K562 (cell line): ENCODE measurements around the gene LRRC14B. TPM values are rescaled to one million over a fixed set of nuclear protein-coding genes. Genes with fewer than 3 reads are reported as not detected.
A peak's percentile ranks its signal among the peaks of the same experiment; 100 is the strongest.

Experiments
- BHLHE40 ChIP-seq: IDR thresholded peaks from 2 replicates; pipeline ENCODE4 v1.6.1; 2011; ENCODE audit warnings: low read length, improper control_type of control experiment
- BRD9 ChIP-seq: fragments of 450-650 bp; IDR thresholded peaks from 2 replicates; pipeline ENCODE4 v1.6.1; 2018; ENCODE audit warnings: low read depth; ENCODE audit not compliant: partially characterized antibody
- CREM ChIP-seq: IDR thresholded peaks from 2 replicates; pipeline ENCODE4 v1.6.1; 2014; ENCODE audit warnings: antibody characterized with exemption, low read depth
- GABPB1 ChIP-seq: sonication (generic); formaldehyde crosslinking; IDR thresholded peaks from 2 replicates; pipeline ENCODE4 v1.8.0; 2022; ENCODE audit warnings: mild to moderate bottlenecking, missing genetic modification reagents
- POLR2H ChIP-seq: IDR thresholded peaks from 2 replicates; pipeline ENCODE4 v1.6.1; 2016; ENCODE audit warnings: missing genetic modification characterization, low read depth, mild to moderate bottlenecking, control low read depth, missing compliant biosample characterization, moderate library complexity
- POLR3A ChIP-seq: IDR thresholded peaks from 2 replicates; pipeline ENCODE4 v1.6.1; 2011; ENCODE audit warnings: borderline replicate concordance, mild to moderate bottlenecking, moderate library complexity; ENCODE audit not compliant: insufficient read length, insufficient read depth; ENCODE audit errors: extremely low read depth
- RUNX1 ChIP-seq: sonication (generic); IDR thresholded peaks from 2 replicates; pipeline ENCODE4 v1.6.1; 2016; ENCODE audit warnings: antibody characterized with exemption, low read depth
- ZKSCAN8 ChIP-seq: fragments of 200-800 bp; sonication (Bioruptor generic); IDR thresholded peaks from 2 replicates; pipeline ENCODE4 v1.6.1; 2016; ENCODE audit warnings: missing genetic modification characterization, missing compliant biosample characterization
- ZNF263 ChIP-seq: sonication (generic); formaldehyde crosslinking; IDR thresholded peaks from 2 replicates; pipeline ENCODE4 v1.8.0; 2022; ENCODE audit warnings: mild to moderate bottlenecking, missing genetic modification reagents, borderline replicate concordance
- ZNF583 ChIP-seq: fragments of 250-450 bp; sonication (Bioruptor Pico); IDR thresholded peaks from 2 replicates; pipeline ENCODE4 v1.4.0; 2020
- polyA plus RNA-seq, 8 experiments: library from polyadenylated mRNA; depleted of rRNA in 4 of 8; stranded (reverse) in 5 of 8; unstranded in 3 of 8; fragments of >200 nt; fragmentation: Nextera tagmentation in 2 of 8; fragmentation: Illumina TruSeq in 1 of 8; extraction: Ambion mirVana in 2 of 8; extraction: Trizol in 1 of 8; gene quantifications; 2 replicates each; pipeline versions ENCODE4 v1.2.1 to v1.2.3, GENCODE V29; 2011 to 2014; ENCODE audit warnings: inconsistent platforms in 1 of 8, missing spikeins in 1 of 8
- total RNA-seq, 7 experiments: library from RNA; depleted of rRNA in 6 of 7; stranded (reverse); fragments of >200 nt in 6 of 7; fragmentation: Illumina TruSeq in 2 of 7; extraction: Trizol in 2 of 7; gene quantifications; 2 replicates each; pipeline versions ENCODE4 v1.2.1 to v1.2.3, GENCODE V29; 2011 to 2021; ENCODE audit warnings: low replicate concordance in 1 of 7
- TF ChIP-seq, protein P1 (sequence below): sonication (generic); IDR thresholded peaks from 2 replicates; pipeline ENCODE4 v1.6.1; 2016
- TF ChIP-seq, protein P2 (sequence below): fragments of 250-450 bp; sonication (Bioruptor Pico); IDR thresholded peaks from 2 replicates; pipeline ENCODE4 v1.9.0; 2021; ENCODE audit warnings: mild to moderate bottlenecking, inconsistent platforms
- TF ChIP-seq, protein P3 (sequence below): sonication (generic); formaldehyde crosslinking; IDR thresholded peaks from 2 replicates; pipeline ENCODE4 v1.8.1; 2022; ENCODE audit warnings: missing genetic modification reagents
- TF ChIP-seq, protein P4 (sequence below): fragments of 450-650 bp; IDR thresholded peaks from 2 replicates; pipeline ENCODE4 v1.7.0; 2016; ENCODE audit warnings: borderline replicate concordance
- TF ChIP-seq, protein P5 (sequence below): fragments of 250-450 bp; sonication (Bioruptor Pico); IDR thresholded peaks from 2 replicates; pipeline ENCODE4 v1.8.0; 2021; ENCODE audit warnings: mild to moderate bottlenecking, moderate library complexity
- TF ChIP-seq, protein P6 (sequence below): IDR thresholded peaks from 2 replicates; pipeline ENCODE4 v1.6.1; 2011; ENCODE audit warnings: borderline replicate concordance, low read depth, mild to moderate bottlenecking, moderate library complexity, low read length; ENCODE audit not compliant: insufficient read depth, poor library complexity, severe bottlenecking

The LRRC14B gene
- total and polyA plus RNA-seq, 9 of the 15 experiments (the other 6 are each of a cell fraction or from before 2014, with no cell fraction given) = not detected

DNA sequence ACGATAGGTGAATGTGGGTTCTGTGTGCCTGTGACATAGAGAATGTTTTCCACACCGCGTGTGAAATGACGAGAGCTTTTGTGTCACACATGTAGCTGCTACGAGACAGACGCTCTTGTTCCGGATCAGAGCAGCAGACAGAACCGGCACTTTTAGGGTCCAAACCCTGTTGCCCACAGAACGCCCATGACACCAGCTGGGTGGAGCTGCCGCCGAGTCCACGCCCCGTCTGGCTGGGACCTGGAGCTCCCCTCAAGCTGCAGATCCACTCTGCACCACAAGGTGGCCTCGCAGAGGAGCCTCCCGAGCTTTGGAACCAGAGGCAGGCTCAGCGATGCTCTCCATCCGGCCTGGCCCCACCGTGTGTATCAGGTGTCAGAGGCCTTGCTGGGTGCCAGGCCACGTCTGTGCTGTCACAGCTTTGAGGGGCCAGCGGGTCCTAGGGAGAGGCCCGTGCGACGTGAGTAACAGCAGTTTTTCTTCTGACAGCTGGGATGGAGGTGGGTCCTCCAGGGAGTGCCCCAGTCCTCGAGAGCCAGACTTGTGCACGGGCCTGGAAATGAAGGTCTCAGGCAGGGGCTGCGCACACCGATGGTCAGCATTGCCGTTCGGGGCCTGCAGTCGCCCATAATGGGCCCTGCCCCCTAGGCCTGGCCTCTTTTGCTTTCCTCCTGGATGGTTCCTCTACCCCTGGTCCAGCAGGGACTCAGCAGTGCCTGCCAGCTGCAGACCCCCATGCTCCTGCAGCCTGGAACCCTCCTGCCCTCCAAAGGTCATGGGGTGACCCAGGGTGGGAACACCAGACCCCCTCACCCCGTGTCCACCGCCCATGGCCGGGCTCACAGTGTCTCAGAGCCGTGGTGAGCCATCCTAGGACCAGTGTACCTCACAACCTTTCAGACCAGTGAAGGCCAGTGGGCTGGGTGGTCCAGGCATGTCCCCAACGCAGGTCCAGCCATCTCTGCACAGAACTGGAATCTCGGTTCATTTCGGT, 2.5 kb upstream of the LRRC14B start (continued):
- TF ChIP-seq CREM = peak; percentile 27; the same call in 1 of the 2 replicates
- TF ChIP-seq, protein P1, sequence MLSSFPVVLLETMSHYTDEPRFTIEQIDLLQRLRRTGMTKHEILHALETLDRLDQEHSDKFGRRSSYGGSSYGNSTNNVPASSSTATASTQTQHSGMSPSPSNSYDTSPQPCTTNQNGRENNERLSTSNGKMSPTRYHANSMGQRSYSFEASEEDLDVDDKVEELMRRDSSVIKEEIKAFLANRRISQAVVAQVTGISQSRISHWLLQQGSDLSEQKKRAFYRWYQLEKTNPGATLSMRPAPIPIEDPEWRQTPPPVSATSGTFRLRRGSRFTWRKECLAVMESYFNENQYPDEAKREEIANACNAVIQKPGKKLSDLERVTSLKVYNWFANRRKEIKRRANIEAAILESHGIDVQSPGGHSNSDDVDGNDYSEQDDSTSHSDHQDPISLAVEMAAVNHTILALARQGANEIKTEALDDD = no peak
- no peak for TF ChIP-seq ZNF263 (CRISPR knock-in tag)
- peak; percentile 33; the same call in 1 of the 2 replicates for TF ChIP-seq GABPB1 (CRISPR knock-in tag)
- no peak for TF ChIP-seq POLR3A
- TF ChIP-seq, protein P2, sequence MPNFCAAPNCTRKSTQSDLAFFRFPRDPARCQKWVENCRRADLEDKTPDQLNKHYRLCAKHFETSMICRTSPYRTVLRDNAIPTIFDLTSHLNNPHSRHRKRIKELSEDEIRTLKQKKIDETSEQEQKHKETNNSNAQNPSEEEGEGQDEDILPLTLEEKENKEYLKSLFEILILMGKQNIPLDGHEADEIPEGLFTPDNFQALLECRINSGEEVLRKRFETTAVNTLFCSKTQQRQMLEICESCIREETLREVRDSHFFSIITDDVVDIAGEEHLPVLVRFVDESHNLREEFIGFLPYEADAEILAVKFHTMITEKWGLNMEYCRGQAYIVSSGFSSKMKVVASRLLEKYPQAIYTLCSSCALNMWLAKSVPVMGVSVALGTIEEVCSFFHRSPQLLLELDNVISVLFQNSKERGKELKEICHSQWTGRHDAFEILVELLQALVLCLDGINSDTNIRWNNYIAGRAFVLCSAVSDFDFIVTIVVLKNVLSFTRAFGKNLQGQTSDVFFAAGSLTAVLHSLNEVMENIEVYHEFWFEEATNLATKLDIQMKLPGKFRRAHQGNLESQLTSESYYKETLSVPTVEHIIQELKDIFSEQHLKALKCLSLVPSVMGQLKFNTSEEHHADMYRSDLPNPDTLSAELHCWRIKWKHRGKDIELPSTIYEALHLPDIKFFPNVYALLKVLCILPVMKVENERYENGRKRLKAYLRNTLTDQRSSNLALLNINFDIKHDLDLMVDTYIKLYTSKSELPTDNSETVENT (CRISPR knock-in tag) = no peak
- TF ChIP-seq, protein P3, sequence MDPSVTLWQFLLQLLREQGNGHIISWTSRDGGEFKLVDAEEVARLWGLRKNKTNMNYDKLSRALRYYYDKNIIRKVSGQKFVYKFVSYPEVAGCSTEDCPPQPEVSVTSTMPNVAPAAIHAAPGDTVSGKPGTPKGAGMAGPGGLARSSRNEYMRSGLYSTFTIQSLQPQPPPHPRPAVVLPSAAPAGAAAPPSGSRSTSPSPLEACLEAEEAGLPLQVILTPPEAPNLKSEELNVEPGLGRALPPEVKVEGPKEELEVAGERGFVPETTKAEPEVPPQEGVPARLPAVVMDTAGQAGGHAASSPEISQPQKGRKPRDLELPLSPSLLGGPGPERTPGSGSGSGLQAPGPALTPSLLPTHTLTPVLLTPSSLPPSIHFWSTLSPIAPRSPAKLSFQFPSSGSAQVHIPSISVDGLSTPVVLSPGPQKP (CRISPR knock-in tag) = no peak
- no peak for TF ChIP-seq ZKSCAN8
- TF ChIP-seq, protein P4, sequence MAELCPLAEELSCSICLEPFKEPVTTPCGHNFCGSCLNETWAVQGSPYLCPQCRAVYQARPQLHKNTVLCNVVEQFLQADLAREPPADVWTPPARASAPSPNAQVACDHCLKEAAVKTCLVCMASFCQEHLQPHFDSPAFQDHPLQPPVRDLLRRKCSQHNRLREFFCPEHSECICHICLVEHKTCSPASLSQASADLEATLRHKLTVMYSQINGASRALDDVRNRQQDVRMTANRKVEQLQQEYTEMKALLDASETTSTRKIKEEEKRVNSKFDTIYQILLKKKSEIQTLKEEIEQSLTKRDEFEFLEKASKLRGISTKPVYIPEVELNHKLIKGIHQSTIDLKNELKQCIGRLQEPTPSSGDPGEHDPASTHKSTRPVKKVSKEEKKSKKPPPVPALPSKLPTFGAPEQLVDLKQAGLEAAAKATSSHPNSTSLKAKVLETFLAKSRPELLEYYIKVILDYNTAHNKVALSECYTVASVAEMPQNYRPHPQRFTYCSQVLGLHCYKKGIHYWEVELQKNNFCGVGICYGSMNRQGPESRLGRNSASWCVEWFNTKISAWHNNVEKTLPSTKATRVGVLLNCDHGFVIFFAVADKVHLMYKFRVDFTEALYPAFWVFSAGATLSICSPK = no peak
- TF ChIP-seq, protein P5, sequence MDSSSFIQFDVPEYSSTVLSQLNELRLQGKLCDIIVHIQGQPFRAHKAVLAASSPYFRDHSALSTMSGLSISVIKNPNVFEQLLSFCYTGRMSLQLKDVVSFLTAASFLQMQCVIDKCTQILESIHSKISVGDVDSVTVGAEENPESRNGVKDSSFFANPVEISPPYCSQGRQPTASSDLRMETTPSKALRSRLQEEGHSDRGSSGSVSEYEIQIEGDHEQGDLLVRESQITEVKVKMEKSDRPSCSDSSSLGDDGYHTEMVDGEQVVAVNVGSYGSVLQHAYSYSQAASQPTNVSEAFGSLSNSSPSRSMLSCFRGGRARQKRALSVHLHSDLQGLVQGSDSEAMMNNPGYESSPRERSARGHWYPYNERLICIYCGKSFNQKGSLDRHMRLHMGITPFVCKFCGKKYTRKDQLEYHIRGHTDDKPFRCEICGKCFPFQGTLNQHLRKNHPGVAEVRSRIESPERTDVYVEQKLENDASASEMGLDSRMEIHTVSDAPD (CRISPR knock-in tag) = no peak
- TF ChIP-seq BRD9 = no peak
- TF ChIP-seq, protein P6, sequence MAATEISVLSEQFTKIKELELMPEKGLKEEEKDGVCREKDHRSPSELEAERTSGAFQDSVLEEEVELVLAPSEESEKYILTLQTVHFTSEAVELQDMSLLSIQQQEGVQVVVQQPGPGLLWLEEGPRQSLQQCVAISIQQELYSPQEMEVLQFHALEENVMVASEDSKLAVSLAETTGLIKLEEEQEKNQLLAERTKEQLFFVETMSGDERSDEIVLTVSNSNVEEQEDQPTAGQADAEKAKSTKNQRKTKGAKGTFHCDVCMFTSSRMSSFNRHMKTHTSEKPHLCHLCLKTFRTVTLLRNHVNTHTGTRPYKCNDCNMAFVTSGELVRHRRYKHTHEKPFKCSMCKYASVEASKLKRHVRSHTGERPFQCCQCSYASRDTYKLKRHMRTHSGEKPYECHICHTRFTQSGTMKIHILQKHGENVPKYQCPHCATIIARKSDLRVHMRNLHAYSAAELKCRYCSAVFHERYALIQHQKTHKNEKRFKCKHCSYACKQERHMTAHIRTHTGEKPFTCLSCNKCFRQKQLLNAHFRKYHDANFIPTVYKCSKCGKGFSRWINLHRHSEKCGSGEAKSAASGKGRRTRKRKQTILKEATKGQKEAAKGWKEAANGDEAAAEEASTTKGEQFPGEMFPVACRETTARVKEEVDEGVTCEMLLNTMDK = peak; percentile 86
- peak; percentile 41 for TF ChIP-seq BHLHE40
- TF ChIP-seq RUNX1 = no peak
- TF ChIP-seq ZNF583 (CRISPR knock-in tag) = no peak
- TF ChIP-seq POLR2H = no peak
